K562 (cell line): ENCODE data around the gene OCSTAMP. TPM values are rescaled to one million over a fixed set of nuclear protein-coding genes. Genes with fewer than 3 reads are reported as not detected.

Source experiments
- ATAC-seq: fragments of 200-7000 bp; cut with Tn5 transposase; 3 replicates; pipeline ENCODE4 v1.9.1; 2020; ENCODE audit warnings: moderate library complexity
- BruUV-seq: library from RNA; stranded (reverse); fragments of 400-500 nt; replicated peaks from 2 replicates; lab custom pipeline; 2021; lab: Mats Ljungman, UMichigan
- CTCF ChIA-PET: fragments of 300-600 bp; formaldehyde crosslinking; extraction: SDS; loops from one replicate; lab custom pipeline; 2021; ENCODE audit warnings: low intra/inter-chr PET ratio; lab: Yijun Ruan, JAX
- POLR2A ChIA-PET: fragments of 300-600, 350-650 bp; sonication (Branson Sonifier 250); formaldehyde crosslinking; extraction: SDS; loops from one replicate; lab custom pipeline; 2021; ENCODE audit warnings: antibody characterized with exemption, inconsistent platforms; lab: Yijun Ruan, JAX
- DNase-seq, 4 experiments: peaks; one replicate each; pipeline versions ENCODE4 v3.0.0 to v3.0.0-alpha.2; 2011 to 2018; ENCODE audit warnings: low spot score in 3 of 4, mixed read lengths in 3 of 4; ENCODE audit errors: extremely low read depth in 1 of 4
- FAIRE-seq: peaks from 2 replicates; lab custom pipeline; 2011; peaks lifted over from hg19 to GRCh38; lab: Jason Lieb, UNC
- H2AFZ ChIP-seq: 2 replicates; pipeline ENCODE4 v1.6.0; 2011; ENCODE audit warnings: low read depth, low read length, control low read depth, inconsistent platforms
- H3K27ac ChIP-seq: fragments of 200-600 bp; 3 replicates; pipeline ENCODE4 v1.8.0; 2011; ENCODE audit warnings: low read depth, mild to moderate bottlenecking, control low read depth, inconsistent platforms, low read length, moderate library complexity, mixed read lengths; ENCODE audit errors: extremely low read depth
- H3K27me3 ChIP-seq, 2 experiments: fragments of 300-600 bp in 1 of 2; 2 replicates in 1 of 2; 3 replicates in 1 of 2; pipeline versions ENCODE4 v1.6.0 to v1.8.0; 2011; ENCODE audit warnings: inconsistent platforms in 2 of 2, low read length in 2 of 2, mild to moderate bottlenecking in 1 of 2, mixed read lengths in 1 of 2, moderate library complexity in 1 of 2; ENCODE audit not compliant: control insufficient read depth in 2 of 2, insufficient read depth in 2 of 2
- H3K36me3 ChIP-seq: fragments of 300-600 bp; 3 replicates; pipeline ENCODE4 v1.8.0; 2011; ENCODE audit warnings: mild to moderate bottlenecking, low read length, inconsistent platforms; ENCODE audit not compliant: control insufficient read depth, insufficient read depth
- H3K4me1 ChIP-seq, 2 experiments: fragments of 200-600 bp in 1 of 2; replicated peaks in 1 of 2; 2 replicates in 1 of 2; 3 replicates in 1 of 2; pipeline versions ENCODE4 v1.5.1 to v1.8.0; 2011; ENCODE audit warnings: inconsistent platforms in 2 of 2, low read length in 2 of 2, mild to moderate bottlenecking in 1 of 2, mixed read lengths in 1 of 2, moderate library complexity in 1 of 2; ENCODE audit not compliant: control insufficient read depth in 2 of 2, insufficient read depth in 2 of 2
- H3K4me2 ChIP-seq: 2 replicates; pipeline ENCODE4 v1.6.1; 2011; ENCODE audit warnings: low read length, control low read depth, inconsistent platforms, mixed read lengths; ENCODE audit not compliant: insufficient read depth
- H3K4me3 ChIP-seq: fragments of 200-600 bp; sonication (generic), shearing (Covaris generic); 2 replicates; pipeline ENCODE4 v1.5.1; 2016; ENCODE audit warnings: control low read depth, inconsistent platforms
- H3K79me2 ChIP-seq: fragments of 200-600 bp; 3 replicates; pipeline ENCODE4 v1.8.0; 2011; ENCODE audit warnings: low read length, inconsistent platforms; ENCODE audit not compliant: control insufficient read depth, insufficient read depth
- H3K9ac ChIP-seq, 2 experiments: 2 replicates each; pipeline versions ENCODE4 v1.6.0 to v1.6.1; 2011; ENCODE audit warnings: low read depth in 2 of 2, low read length in 2 of 2, control low read depth in 1 of 2, inconsistent platforms in 1 of 2, mild to moderate bottlenecking in 1 of 2, mixed read lengths in 1 of 2; ENCODE audit not compliant: insufficient read depth in 1 of 2
- H3K9me1 ChIP-seq: one replicate; pipeline ENCODE4 v1.6.0; 2011; ENCODE audit warnings: inconsistent platforms, mild to moderate bottlenecking, low read length, moderate library complexity; ENCODE audit not compliant: control insufficient read depth, insufficient read depth
- H3K9me3 ChIP-seq: replicated peaks from 2 replicates; pipeline ENCODE4 v1.5.1; 2011; ENCODE audit warnings: low read depth, low read length, inconsistent platforms; ENCODE audit not compliant: control insufficient read depth, insufficient read depth
- H4K20me1 ChIP-seq: replicated peaks from 2 replicates; pipeline ENCODE4 v1.6.1; 2011; ENCODE audit warnings: low read length, inconsistent platforms, mixed read lengths; ENCODE audit not compliant: control insufficient read depth, insufficient read depth
- CHD4 ChIP-seq: fragments of 200-600 bp; sonication (generic); IDR thresholded peaks from 3 replicates; pipeline ENCODE4 v1.6.1; 2012; ENCODE audit warnings: low read depth, mild to moderate bottlenecking, mixed read lengths, low read length, inconsistent platforms; ENCODE audit not compliant: insufficient read depth, insufficient replicate concordance, poor library complexity, severe bottlenecking
- FOS ChIP-seq: IDR thresholded peaks from 3 replicates; pipeline ENCODE4 v1.6.1; 2011; ENCODE audit not compliant: insufficient read length; ENCODE audit errors: extremely low read depth
- MAZ ChIP-seq, 2 experiments: fragments of 450-650 bp in 1 of 2; sonication (generic) in 1 of 2; formaldehyde crosslinking; IDR thresholded peaks in 1 of 2; conservative IDR thresholded peaks in 1 of 2; 2 replicates each; pipeline versions ENCODE4 v1.4.0 to v1.5.0; 2020; ENCODE audit warnings: mild to moderate bottlenecking in 1 of 2, missing genetic modification reagents in 1 of 2
- NFYB ChIP-seq: IDR thresholded peaks from 2 replicates; pipeline ENCODE4 v1.6.1; 2011; ENCODE audit warnings: mild to moderate bottlenecking, moderate library complexity; ENCODE audit not compliant: insufficient read length; ENCODE audit errors: extremely low read depth
- RAD51 ChIP-seq: fragments of 450-650 bp; IDR thresholded peaks from 2 replicates; pipeline ENCODE4 v1.7.1; 2016; ENCODE audit warnings: low read depth, mild to moderate bottlenecking, borderline replicate concordance
- WGBS: fragments of 100-300 bp; shearing (Covaris generic); methylation state at CpG from one replicate; pipeline ENCODE4 v1.1.6; 2016; ENCODE audit warnings: low coverage, mixed read lengths; ENCODE audit not compliant: insufficient coverage; ENCODE audit errors: missing lambda C conversion rate; 5-methylcytosine and 5-hydroxymethylcytosine counted together
- in situ Hi-C: fragments of 300-500 bp; cut with MboI; formaldehyde crosslinking; loops from 4 replicates; pipeline ENCODE4 v1.15.0; 2018; ENCODE audit warnings: inconsistent platforms, mixed read lengths
- intact Hi-C: fragments of 100-400 bp; cut with micrococcal nuclease; formaldehyde crosslinking; loops from 2 replicates; pipeline ENCODE4 v1.14.2; 2022
- polyA plus RNA-seq, 8 experiments: library from polyadenylated mRNA; depleted of rRNA in 4 of 8; stranded (reverse) in 5 of 8; unstranded in 3 of 8; fragments of >200 nt; fragmentation: Nextera tagmentation in 2 of 8; fragmentation: Illumina TruSeq in 1 of 8; extraction: Ambion mirVana in 2 of 8; extraction: Trizol in 1 of 8; gene quantifications; 2 replicates each; pipeline versions ENCODE4 v1.2.1 to v1.2.3, GENCODE V29; 2011 to 2014; ENCODE audit warnings: inconsistent platforms in 1 of 8, missing spikeins in 1 of 8
- total RNA-seq, 7 experiments: library from RNA; depleted of rRNA in 6 of 7; stranded (reverse); fragments of >200 nt in 6 of 7; fragmentation: Illumina TruSeq in 2 of 7; extraction: Trizol in 2 of 7; gene quantifications; 2 replicates each; pipeline versions ENCODE4 v1.2.1 to v1.2.3, GENCODE V29; 2011 to 2021; ENCODE audit warnings: low replicate concordance in 1 of 7
- TF ChIP-seq, protein P1 (sequence below): sonication (generic); formaldehyde crosslinking; IDR thresholded peaks from 2 replicates; pipeline ENCODE4 v1.5.0; 2020; ENCODE audit warnings: missing genetic modification reagents
- TF ChIP-seq, protein P2 (sequence below): sonication (generic); formaldehyde crosslinking; IDR thresholded peaks from 2 replicates; pipeline ENCODE4 v1.9.0; 2022; ENCODE audit warnings: mild to moderate bottlenecking, missing genetic modification reagents
- TF ChIP-seq, protein P3 (sequence below): fragments of 450-650 bp; formaldehyde crosslinking; IDR thresholded peaks from 2 replicates; pipeline ENCODE4 v1.4.0; 2020; ENCODE audit warnings: mild to moderate bottlenecking, mixed read lengths

Gene OCSTAMP
- total and polyA plus RNA-seq, 9 of the 15 experiments (the other 6 are each of a cell fraction or from before 2014, with no cell fraction given), result not detected

DNA sequence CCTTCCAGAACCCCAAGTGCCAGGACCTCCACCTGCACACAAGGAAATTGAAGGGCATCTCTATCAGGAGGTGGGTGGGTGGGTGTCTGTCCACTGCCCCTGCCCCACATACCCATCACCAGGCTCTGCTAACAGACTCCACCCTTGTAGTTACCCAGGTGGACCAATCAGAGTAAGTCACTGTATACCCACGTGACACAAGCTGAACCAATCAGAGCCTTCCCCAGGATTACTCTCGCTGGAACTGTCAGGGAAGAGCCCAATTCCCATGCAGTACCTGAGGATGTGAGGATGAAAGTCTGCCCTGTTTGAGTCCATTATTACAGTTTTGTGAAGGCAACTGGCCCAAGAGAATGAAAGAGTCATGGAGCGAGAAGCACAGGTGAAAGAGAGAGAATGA, 4.2 kb downstream of the OCSTAMP start:
- peak; percentile 69 for ATAC-seq
- 3% methylated on average over 3 of the region's 3 CpGs for WGBS
- no peak overlapping the region for H3K4me3 ChIP-seq
- H3K79me2 ChIP-seq, result no peaks in the 10 kb centered on the region
- no peak overlapping the region for H3K9ac ChIP-seq
- no peaks in the 10 kb centered on the region for H4K20me1 ChIP-seq
- peaks cover 9 to 50% of the 10 kb centered on the region in 2 experiments; a peak in 4 of 5 replicates for H3K27me3 ChIP-seq
- H3K4me1 ChIP-seq, result peaks cover 0 to 14% of the 10 kb centered on the region in 2 experiments; a peak in 1 of 5 replicates
- ChIA-PET CTCF (no interaction called here), POLR2A (no interaction called here)
- FAIRE-seq, result peak; percentile 67
- no peak overlapping the region for H3K4me2 ChIP-seq
- H3K9me1 ChIP-seq, result no peaks in the 10 kb centered on the region
- no peaks in the 10 kb centered on the region for H3K36me3 ChIP-seq
- no peaks in the 10 kb centered on the region for H3K9me3 ChIP-seq
- intact Hi-C loops, result no loop called here
- H2AFZ ChIP-seq, result no peak overlapping the region
- no peak overlapping the region for H3K27ac ChIP-seq
- in situ Hi-C loops, result no loop called here
- DNase-seq, result peak; percentile 12 to 74 (median 61)
- TF ChIP-seq CHD4, result no peak
- peak; percentile 80 for TF ChIP-seq RAD51
- peak; percentile 82 for TF ChIP-seq NFYB
- peak; percentile 37 for TF ChIP-seq FOS
- no peak for TF ChIP-seq MAZ (CRISPR knock-in tag; conservative IDR thresholded peaks at IDR 0.05 in 1 of 2, IDR thresholded peaks at IDR 0.05 in 1 of 2)
- TF ChIP-seq, protein P1, sequence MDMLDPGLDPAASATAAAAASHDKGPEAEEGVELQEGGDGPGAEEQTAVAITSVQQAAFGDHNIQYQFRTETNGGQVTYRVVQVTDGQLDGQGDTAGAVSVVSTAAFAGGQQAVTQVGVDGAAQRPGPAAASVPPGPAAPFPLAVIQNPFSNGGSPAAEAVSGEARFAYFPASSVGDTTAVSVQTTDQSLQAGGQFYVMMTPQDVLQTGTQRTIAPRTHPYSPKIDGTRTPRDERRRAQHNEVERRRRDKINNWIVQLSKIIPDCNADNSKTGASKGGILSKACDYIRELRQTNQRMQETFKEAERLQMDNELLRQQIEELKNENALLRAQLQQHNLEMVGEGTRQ (CRISPR knock-in tag), result peak; percentile 85
- TF ChIP-seq, protein P2, sequence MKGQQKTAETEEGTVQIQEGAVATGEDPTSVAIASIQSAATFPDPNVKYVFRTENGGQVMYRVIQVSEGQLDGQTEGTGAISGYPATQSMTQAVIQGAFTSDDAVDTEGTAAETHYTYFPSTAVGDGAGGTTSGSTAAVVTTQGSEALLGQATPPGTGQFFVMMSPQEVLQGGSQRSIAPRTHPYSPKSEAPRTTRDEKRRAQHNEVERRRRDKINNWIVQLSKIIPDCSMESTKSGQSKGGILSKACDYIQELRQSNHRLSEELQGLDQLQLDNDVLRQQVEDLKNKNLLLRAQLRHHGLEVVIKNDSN (CRISPR knock-in tag), result peak; percentile 85
- TF ChIP-seq, protein P3, sequence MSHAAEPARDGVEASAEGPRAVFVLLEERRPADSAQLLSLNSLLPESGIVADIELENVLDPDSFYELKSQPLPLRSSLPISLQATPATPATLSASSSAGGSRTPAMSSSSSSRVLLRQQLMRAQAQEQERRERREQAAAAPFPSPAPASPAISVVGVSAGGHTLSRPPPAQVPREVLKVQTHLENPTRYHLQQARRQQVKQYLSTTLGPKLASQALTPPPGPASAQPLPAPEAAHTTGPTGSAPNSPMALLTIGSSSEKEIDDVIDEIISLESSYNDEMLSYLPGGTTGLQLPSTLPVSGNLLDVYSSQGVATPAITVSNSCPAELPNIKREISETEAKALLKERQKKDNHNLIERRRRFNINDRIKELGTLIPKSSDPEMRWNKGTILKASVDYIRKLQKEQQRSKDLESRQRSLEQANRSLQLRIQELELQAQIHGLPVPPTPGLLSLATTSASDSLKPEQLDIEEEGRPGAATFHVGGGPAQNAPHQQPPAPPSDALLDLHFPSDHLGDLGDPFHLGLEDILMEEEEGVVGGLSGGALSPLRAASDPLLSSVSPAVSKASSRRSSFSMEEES, result peak; percentile 41
- no TSS peak for BruUV-seq
